ENCODE measurements around the gene SRGAP3. TPM values are rescaled to one million over a fixed set of nuclear protein-coding genes. Genes with fewer than 3 reads are reported as not detected.

Gene SRGAP3
- total and polyA plus RNA-seq, 10 of the 15 experiments (the other 5 are each of a cell fraction or from before 2014, with no cell fraction given), result 0.32 to 1.7 (median 0.99) TPM

DNA sequence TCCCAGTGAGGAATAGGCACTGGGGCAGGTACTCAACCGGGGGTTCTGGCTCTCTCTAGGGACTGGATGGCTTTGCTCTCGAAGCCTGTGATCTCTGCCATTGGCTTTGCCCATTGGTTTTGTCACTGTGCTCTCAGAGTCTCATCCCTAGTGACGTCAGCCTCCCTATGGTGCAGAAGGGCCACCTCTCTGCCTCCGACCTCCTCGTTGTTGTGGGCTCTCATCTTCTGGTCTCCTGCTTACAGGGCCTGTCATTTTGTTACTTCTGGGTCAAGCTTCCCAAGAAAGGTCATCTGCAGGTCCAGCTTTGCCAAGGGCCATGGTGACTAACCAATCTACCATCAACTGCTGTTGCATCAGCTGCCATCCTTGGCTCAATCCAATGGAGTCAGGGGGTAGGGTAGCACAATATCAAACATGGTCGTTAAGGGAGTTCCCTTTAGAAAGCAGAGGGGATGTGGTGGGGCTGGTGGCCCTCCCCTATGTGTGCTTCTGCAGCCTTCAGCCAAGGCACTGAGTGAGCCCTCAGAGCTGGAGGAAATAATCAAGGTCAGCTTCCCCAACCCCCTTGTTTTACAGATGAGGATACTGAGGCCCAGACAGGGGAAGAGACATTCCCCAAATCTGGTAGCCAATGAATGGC lies 272.8 kb downstream of the SRGAP3 start:
- H2AFZ ChIP-seq (ENCODE audit: control insufficient read depth, low read depth, low read length), result no peak overlapping the region
- intact Hi-C loops (cut with micrococcal nuclease; ENCODE audit: unreplicated experiment), result loop anchor here (10.0 kb wide), 1 partner anchor 528 kb away; no protein-coding TSS in a partner anchor
- no peak for TF ChIP-seq BHLHE40 (IDR thresholded peaks at IDR 0.05; ENCODE audit: borderline replicate concordance in 1 of 2, low read depth in 2 of 2, low read length in 1 of 2)
- no peak for TF ChIP-seq PML (IDR thresholded peaks at IDR 0.05; ENCODE audit: low read length)
- no peak for TF ChIP-seq YY1 (IDR thresholded peaks at IDR 0.05; ENCODE audit: low read depth, low read length)
- no peak for TF ChIP-seq ZNF24 (IDR thresholded peaks at IDR 0.05)
- TF ChIP-seq, protein P1, sequence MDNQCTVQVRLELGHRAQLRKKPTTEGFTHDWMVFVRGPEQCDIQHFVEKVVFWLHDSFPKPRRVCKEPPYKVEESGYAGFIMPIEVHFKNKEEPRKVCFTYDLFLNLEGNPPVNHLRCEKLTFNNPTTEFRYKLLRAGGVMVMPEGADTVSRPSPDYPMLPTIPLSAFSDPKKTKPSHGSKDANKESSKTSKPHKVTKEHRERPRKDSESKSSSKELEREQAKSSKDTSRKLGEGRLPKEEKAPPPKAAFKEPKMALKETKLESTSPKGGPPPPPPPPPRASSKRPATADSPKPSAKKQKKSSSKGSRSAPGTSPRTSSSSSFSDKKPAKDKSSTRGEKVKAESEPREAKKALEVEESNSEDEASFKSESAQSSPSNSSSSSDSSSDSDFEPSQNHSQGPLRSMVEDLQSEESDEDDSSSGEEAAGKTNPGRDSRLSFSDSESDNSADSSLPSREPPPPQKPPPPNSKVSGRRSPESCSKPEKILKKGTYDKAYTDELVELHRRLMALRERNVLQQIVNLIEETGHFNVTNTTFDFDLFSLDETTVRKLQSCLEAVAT (IDR thresholded peaks at IDR 0.05), result no peak
- TF ChIP-seq ASH2L (IDR thresholded peaks at IDR 0.05; ENCODE audit: borderline replicate concordance, low read depth), result no peak
- no peak for TF ChIP-seq POU2F2 (IDR thresholded peaks at IDR 0.05; ENCODE audit: borderline replicate concordance, low read depth, low read length)
- TF ChIP-seq MTA2 (IDR thresholded peaks at IDR 0.05; ENCODE audit: low read depth), result no peak
- TF ChIP-seq RFX5 (IDR thresholded peaks at IDR 0.05; ENCODE audit: low read depth, low read length), result no peak
- TF ChIP-seq FOXK2 (IDR thresholded peaks at IDR 0.05), result no peak
- H3K79me2 ChIP-seq (ENCODE audit: control insufficient read depth, insufficient read depth, low read length), result no peaks in the 10 kb centered on the region
- WGBS (ENCODE audit: insufficient coverage, insufficient replicate concordance, low lambda C conversion rate, missing lambda C conversion rate), result 5% methylated on average over 6 of the region's 6 CpGs
- no TSS peak for BruUV-seq (replicated peaks)
- ATAC-seq (no peak), DNase-seq (ENCODE audit: low read depth, low spot score) (no peak), FAIRE-seq (no peak)
- no peaks in the 10 kb centered on the region for H3K36me3 ChIP-seq (ENCODE audit: control insufficient read depth in 2 of 2, insufficient read depth in 2 of 2, low read length in 1 of 2)
- in situ Hi-C loops (cut with MboI), result no loop called here
- no peak overlapping the region for H3K9ac ChIP-seq (ENCODE audit: control insufficient read depth, insufficient read depth, low read length)
- H3K4me1 ChIP-seq (ENCODE audit: control insufficient read depth, insufficient read depth, low read length), result no peaks in the 10 kb centered on the region
- CTCF ChIA-PET, result interaction anchor here (0.5 to 7.6 kb wide), 5 partner anchors 11 to 326 kb away, joined by 3 to 55 read pairs (median 4); partner anchors contain the start of gene OXTR
- SMC1A ChIA-PET (ENCODE audit: uncharacterized antibody, unreplicated experiment), result interaction anchor here (1.5 kb wide), 1 partner anchor 11 kb away, joined by 3 read pairs; no protein-coding TSS in a partner anchor
- H3K9me3 ChIP-seq (replicated peaks; ENCODE audit: control insufficient read depth, insufficient read depth, low read length), result no peaks in the 10 kb centered on the region; the same call in 2 of the 3 replicates
- H4K20me1 ChIP-seq (ENCODE audit: control insufficient read depth, insufficient read depth), result no peaks in the 10 kb centered on the region
- H3K27me3 ChIP-seq (replicated peaks in 1 of 2; ENCODE audit: control insufficient read depth in 2 of 2, insufficient read depth in 2 of 2, low read length in 1 of 2), result peaks cover 0 to 2% of the 10 kb centered on the region in 2 experiments; a peak in 3 of 4 replicates
- RAD21 ChIA-PET (ENCODE audit: unreplicated experiment), result no interaction called here
- H3K4me2 ChIP-seq (ENCODE audit: control insufficient read depth, insufficient read depth), result no peak overlapping the region
- H3K27ac ChIP-seq (ENCODE audit: control insufficient read depth, insufficient read depth), result no peak overlapping the region
- POLR2A ChIA-PET, result no interaction called here
- no peak overlapping the region for H3K4me3 ChIP-seq
